HG03066 (cell line): ENCODE data around the gene ARL8A.

Experiments
- ATAC-seq: cut with Tn5 transposase; IDR thresholded peaks from one replicate; pipeline ENCODE4 v1.9.1; 2021; ENCODE audit warnings: low read depth; ENCODE audit not compliant: unreplicated experiment

Gene ARL8A

GRCh38 chr1:202085682-202086373, 58.7 kb downstream of the ARL8A start:
- ATAC-seq = no peak

- ATAC-seq = no peak
Observed at GRCh38 chr1:202084791-202085681, 59.5 kb downstream of the ARL8A start.
